ENCODE data around the gene VSTM1.

VSTM1 gene

DNA sequence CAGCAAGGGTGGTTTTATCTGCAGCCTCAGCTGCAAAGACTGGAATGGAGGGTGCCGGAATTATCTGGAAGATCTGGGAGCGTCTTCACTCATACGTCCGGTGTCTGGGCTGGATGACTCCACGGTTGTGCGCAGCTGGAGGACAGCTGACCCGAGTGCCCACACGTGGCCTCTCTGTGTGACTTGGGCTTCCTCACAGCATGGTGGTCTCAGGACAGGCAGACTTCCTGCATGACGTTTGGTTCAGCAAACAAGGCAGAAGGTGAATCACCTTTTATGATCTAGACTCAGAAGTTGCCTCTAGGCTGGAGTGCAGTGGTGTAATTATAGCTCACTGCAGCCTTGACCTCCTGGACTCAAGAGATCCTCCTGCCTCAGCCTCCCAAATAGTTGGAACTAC lies 39.0 kb downstream of the VSTM1 start:
- DNase-seq (ENCODE audit: extremely low read depth, low read depth), result no peak
- H3K4me3 ChIP-seq (replicated peaks; ENCODE audit: low read depth, low read length), result no peak overlapping the region
- TF ChIP-seq CTCF (IDR thresholded peaks at IDR 0.05; ENCODE audit: low read depth, low read length, missing control alignments), result no peak

- no peak for DNase-seq (ENCODE audit: extremely low read depth, low read depth)
- no peak for TF ChIP-seq CTCF (IDR thresholded peaks at IDR 0.05; ENCODE audit: low read depth, low read length, missing control alignments)
- H3K4me3 ChIP-seq (replicated peaks; ENCODE audit: low read depth, low read length), result no peak overlapping the region
These were observed 40.5 kb downstream of the VSTM1 start for GRCh38 chr19:54023191-54023590.

GRCh38 chr19:54021932-54022331 lies 41.8 kb downstream of the VSTM1 start:
- TF ChIP-seq CTCF (IDR thresholded peaks at IDR 0.05; ENCODE audit: low read depth, low read length, missing control alignments), result no peak
- H3K4me3 ChIP-seq (replicated peaks; ENCODE audit: low read depth, low read length), result no peak overlapping the region
- no peak for DNase-seq (ENCODE audit: extremely low read depth, low read depth)

GRCh38 chr19:54021363-54021762 lies 42.3 kb downstream of the VSTM1 start:
- no peak for TF ChIP-seq CTCF (IDR thresholded peaks at IDR 0.05; ENCODE audit: low read depth, low read length, missing control alignments)
- H3K4me3 ChIP-seq (replicated peaks; ENCODE audit: low read depth, low read length), result no peak overlapping the region
- no peak for DNase-seq (ENCODE audit: extremely low read depth, low read depth)

DNA sequence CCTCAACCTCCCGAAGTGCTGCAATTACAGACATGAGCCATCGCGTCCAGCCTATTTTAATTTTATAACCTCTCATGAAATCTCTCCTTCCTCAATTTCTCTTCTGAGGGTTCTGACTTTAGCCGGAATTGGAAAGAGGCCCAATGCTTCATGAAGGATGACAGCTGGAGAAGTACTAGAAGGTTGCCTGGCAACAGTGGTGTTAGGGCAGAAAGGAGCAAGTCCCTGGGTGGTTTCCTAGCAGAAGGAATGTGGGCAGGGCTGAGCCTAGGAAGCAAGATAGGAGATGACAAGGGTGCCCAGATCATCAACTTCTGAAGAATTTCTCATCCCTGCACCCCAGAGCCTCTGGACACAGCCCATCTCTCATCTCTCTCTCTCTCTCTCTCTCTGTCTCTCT lies 46.4 kb downstream of the VSTM1 start:
- DNase-seq (ENCODE audit: extremely low read depth, low read depth), result no peak
- no peak for TF ChIP-seq CTCF (IDR thresholded peaks at IDR 0.05; ENCODE audit: low read depth, low read length, missing control alignments)
- no peak overlapping the region for H3K4me3 ChIP-seq (replicated peaks; ENCODE audit: low read depth, low read length)

DNA sequence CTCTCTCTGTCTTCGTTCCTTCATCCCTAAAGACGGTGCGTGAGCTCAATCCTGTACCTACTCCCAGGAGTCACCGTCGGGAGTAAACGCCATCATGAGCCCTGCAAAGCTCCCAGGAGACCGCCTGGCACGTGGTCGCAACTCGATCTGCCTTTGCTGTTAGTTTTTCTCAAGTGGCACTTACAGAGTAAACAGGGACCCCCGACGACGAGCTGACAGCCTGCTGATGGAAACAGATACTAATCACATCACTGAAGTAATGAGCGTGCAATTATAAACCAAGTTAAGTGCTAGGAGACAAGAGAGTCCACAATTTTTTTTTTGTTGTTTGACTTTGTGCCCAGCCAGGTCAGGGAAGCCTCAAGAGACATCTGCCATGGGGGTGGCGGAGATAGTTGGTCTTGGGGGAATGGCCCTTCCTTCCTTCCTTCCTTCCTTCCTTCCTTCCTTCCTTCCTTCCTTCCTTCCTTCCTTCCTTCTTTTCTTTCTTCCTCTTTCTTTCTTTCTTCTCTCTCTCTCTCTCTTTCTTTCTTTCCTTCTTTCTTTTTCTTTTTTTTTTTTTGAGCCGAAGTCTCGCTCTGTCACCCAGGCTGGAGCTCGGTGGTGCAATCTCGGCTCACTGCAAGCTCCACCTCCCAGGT lies 48.7 kb downstream of the VSTM1 start:
- no peak for DNase-seq (ENCODE audit: extremely low read depth, low read depth)
- H3K4me3 ChIP-seq (replicated peaks; ENCODE audit: low read depth, low read length), result no peak overlapping the region
- no peak for TF ChIP-seq CTCF (IDR thresholded peaks at IDR 0.05; ENCODE audit: low read depth, low read length, missing control alignments)

- no peak for DNase-seq (ENCODE audit: extremely low read depth, low read depth)
- no peak overlapping the region for H3K4me3 ChIP-seq (replicated peaks; ENCODE audit: low read depth, low read length)
- TF ChIP-seq CTCF (IDR thresholded peaks at IDR 0.05; ENCODE audit: low read depth, low read length, missing control alignments), result no peak
These were observed 49.8 kb downstream of the VSTM1 start for GRCh38 chr19:54013866-54014265.
